ENCODE data around the gene DAG1. TPM values are rescaled to one million over a fixed set of nuclear protein-coding genes. Genes with fewer than 3 reads are reported as not detected.

The DAG1 gene
- total RNA-seq, 1 donor from 2014 or later = 23.6 TPM

DNA sequence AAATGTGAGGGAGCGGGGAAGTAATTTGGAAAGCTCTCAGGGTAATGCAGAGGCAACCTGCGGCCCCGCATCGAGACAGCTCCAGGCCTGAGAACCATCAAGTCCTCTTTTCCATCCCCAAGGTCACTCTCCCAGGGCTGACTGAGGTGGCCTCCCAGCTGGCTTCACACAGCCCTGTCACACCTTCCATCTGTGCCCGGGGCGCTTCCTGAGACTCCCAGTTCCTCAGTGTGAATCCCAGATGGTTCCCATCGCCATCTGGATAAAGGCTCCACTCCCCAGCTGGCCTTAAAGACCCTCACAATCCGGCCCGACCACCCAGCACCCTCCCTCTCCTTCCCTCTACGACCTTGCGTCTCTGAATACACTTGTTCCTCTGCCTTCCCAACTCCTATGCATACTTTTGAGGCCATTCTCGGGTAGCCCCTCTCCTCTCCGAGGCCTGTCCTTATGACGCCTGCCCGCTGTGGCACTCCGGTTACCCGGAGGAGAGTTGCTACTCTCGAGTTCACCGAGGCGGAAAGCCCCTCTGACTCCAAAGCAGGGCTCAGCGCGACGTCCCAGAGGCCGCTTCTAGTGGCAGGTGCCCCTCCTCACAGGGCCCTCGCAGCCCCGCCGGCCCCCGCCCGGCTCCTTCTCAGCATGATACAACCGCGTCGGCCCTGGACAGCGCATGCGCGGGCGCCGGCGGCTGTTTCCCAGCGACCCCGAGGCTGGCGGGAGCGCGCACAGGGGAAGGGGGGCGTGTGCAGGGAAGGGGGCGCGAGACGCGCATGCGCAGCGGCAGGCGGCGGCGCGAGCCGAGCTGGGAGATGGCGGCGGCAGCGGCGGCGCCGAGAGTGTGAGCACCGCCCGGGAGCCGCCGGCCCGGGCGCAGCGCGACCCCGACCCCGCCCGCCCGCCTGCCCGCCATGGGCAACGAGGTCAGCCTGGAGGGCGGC is 83.9 kb downstream of the DAG1 start, which contains the start of gene BSN:
TSS of gene BSN (plus strand) at position 786 of the 941 bp plus-strand sequence. CDS start at position 912, 126 bp downstream.
- peak; percentile 95 for DNase-seq (ENCODE audit: low spot score)

GRCh38 chr3:49554633-49555265 is 84.7 kb downstream of the DAG1 start:
- DNase-seq (ENCODE audit: low spot score) = no peak

- no peak for DNase-seq (ENCODE audit: low spot score)
These were observed 86.6 kb downstream of the DAG1 start for GRCh38 chr3:49556500-49557275.

DNA sequence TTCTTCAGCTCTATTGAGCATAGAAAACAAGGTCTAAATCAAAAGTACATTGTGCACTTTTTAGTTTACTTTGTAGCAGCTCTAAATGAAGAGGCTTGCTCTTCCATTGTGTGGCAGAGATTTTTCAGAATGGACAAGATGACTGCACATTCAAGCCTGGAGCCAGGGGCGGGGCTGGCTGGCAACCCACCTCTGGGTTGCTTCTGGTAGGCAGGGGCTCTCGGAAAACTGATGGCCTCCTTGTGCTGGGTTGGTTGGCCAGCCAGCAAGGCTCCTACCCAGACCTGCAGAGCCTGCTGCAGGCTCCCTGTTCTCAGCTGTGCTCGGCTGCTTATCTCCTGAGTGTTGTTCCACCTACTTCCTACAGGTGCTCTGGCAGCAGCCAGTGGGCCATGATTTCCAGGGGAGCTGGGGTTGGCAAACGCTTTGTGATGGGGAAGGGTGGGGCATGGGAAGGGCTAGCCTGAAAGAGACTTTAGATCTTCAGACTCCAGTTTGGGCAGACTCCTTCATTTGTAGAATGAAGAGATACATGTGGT is 93.0 kb downstream of the DAG1 start:
- no peak for DNase-seq (ENCODE audit: low spot score)

DNA sequence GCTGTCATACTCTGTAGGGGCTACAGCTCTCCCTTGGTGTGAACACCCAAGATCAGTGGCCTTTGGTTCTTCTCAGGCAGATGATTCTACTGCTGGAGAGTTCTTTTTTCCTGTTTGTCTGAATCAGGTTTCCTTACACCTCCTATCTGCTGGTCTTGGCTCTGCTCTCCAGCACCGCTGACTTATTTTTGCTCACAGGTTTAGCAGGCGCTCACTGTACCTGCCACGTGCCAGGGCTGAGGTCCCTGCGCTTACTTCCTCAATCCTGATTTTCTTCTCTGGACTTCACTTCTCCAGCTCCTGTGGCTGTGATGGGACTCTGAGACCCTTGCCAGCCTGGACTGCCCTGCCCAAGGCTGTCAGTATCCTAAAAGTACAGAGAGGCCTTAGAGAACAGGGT is 93.7 kb downstream of the DAG1 start:
- no peak for DNase-seq (ENCODE audit: low spot score)

DNA sequence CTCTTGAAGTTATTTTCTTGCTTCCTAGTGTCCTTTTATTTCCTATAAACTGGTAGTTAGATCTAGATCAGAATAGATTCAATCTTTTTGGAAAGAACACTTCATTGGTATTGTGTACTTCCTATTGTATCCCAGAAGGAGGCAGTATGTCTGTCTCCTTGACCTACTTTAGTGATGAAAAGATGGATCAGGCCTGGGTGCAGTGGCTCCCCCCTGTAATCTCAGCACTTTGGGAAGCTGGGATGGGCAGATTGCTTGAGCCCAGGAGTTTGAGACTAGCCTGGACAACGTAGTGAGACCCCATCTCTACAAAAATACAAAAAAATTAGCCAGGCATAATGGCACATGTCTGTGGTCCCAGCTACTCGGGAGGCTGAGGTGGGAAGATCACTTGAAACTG is 96.2 kb downstream of the DAG1 start:
- DNase-seq (ENCODE audit: low spot score) = no peak

DNA sequence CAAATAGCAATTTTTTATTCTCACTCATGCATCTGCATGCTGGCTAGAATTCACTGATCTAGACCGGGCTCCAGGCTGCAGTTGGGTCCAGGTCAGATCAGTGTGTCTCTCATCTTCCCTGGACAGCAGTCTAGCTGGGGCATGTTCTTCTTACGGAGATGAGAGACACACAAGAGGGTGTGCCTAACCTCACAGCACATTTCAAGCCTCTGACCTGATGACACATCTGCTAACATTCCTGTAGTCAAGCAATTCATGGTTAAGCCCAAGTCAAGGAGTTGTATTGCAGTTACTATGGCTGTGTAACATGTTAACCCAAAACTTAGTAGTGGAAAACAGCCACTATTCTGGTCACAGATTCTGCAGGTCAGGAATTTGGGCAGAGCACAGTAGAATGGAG is 97.3 kb downstream of the DAG1 start:
- DNase-seq (ENCODE audit: low spot score) = no peak

DNA sequence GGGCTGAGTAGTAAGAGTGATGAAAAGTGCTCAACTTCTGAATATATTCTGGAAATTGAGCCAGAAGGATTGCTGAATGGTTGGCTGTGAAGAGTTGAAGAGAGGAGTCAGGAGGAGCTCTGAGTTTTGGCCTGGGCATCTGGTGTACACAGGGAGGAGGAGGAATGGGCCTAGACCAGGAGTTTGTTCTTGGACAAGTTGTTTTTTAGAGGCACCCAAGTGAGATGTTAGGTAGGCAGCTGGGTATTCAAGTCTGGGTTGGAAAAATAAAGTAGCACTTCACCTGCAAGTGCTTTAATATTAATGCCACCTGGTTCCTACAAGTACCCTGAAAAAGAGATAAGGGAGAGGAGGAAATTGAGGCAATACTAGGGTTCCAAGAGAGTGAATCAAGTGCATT is 98.9 kb downstream of the DAG1 start:
- DNase-seq (ENCODE audit: low spot score) = no peak

GRCh38 chr3:49570028-49570654 is 100.1 kb downstream of the DAG1 start:
- no peak for DNase-seq (ENCODE audit: low spot score)

GRCh38 chr3:49582177-49582576 is 112.1 kb downstream of the DAG1 start:
- no peak for DNase-seq (ENCODE audit: low spot score)

Other genes starting within 250 kb of the DAG1 start
- gene C3orf62, start 193.0 kb upstream of the DAG1 start, total RNA-seq (ENCODE audit: insufficient read depth, low replicate concordance) = 0.72 TPM
- gene USP4, start 130.2 kb upstream of the DAG1 start, total RNA-seq (ENCODE audit: insufficient read depth, low replicate concordance) = 14.4 TPM
- gene GPX1, start 111.9 kb upstream of the DAG1 start, total RNA-seq (ENCODE audit: insufficient read depth, low replicate concordance) = 94.6 TPM
- 351 TPM for gene RHOA, start 58.3 kb upstream of the DAG1 start, total RNA-seq (ENCODE audit: insufficient read depth, low replicate concordance)
- gene TCTA, start 57.8 kb upstream of the DAG1 start, total RNA-seq (ENCODE audit: insufficient read depth, low replicate concordance) = 10.1 TPM
- gene AMT, start 47.8 kb upstream of the DAG1 start, total RNA-seq (ENCODE audit: insufficient read depth, low replicate concordance) = 13.5 TPM
- 10.6 TPM for gene NICN1, start 40.9 kb upstream of the DAG1 start, total RNA-seq (ENCODE audit: insufficient read depth, low replicate concordance)
- gene BSN, start 84.2 kb downstream of the DAG1 start, total RNA-seq (ENCODE audit: insufficient read depth, low replicate concordance) = 0.96 TPM
- 66.7 TPM for gene APEH, start 204.1 kb downstream of the DAG1 start, total RNA-seq (ENCODE audit: insufficient read depth, low replicate concordance)
- 2.2 TPM for gene MST1, start 219.2 kb downstream of the DAG1 start, total RNA-seq (ENCODE audit: insufficient read depth, low replicate concordance)
- gene RNF123, start 219.3 kb downstream of the DAG1 start, total RNA-seq (ENCODE audit: insufficient read depth, low replicate concordance) = 13.7 TPM
- gene AMIGO3, start 249.4 kb downstream of the DAG1 start, total RNA-seq (ENCODE audit: insufficient read depth, low replicate concordance) = 2.4 TPM